Activated T-cell treated with anti-CD3 and anti-CD28 coated beads, Interleukin-2, amount 50 U/mL, for 1 hour (primary cell): Measurements from ENCODE around the gene GRM4.

Source experiments
- DNase-seq: peaks from one replicate; pipeline ENCODE4 v3.0.0-alpha.2; 2020

GRM4 gene

DNA sequence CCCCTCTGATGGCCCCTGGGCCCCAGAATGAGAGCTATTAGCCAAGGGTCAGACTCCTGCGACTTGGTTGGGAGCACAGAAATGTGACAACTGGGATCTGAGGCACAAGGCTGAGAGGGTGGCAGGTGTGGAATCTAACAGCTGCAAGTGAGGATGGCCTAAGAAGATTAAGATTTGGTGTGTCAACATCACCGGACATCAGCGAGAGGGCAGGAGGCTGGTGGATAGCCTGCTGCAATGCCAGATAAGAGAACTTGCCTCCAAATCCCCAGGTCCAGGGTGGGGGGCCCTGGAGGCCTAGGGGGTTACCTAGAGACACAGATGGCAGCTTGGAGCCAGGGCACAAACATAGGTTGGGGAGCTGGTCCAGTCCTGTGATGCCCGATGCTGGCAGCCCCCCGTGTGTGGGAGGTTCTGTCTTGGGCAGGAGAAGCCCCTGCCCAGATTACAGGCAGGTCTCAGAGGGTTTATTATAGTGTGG, 155.8 kb downstream of the GRM4 start:
- DNase-seq, result no peak

DNA sequence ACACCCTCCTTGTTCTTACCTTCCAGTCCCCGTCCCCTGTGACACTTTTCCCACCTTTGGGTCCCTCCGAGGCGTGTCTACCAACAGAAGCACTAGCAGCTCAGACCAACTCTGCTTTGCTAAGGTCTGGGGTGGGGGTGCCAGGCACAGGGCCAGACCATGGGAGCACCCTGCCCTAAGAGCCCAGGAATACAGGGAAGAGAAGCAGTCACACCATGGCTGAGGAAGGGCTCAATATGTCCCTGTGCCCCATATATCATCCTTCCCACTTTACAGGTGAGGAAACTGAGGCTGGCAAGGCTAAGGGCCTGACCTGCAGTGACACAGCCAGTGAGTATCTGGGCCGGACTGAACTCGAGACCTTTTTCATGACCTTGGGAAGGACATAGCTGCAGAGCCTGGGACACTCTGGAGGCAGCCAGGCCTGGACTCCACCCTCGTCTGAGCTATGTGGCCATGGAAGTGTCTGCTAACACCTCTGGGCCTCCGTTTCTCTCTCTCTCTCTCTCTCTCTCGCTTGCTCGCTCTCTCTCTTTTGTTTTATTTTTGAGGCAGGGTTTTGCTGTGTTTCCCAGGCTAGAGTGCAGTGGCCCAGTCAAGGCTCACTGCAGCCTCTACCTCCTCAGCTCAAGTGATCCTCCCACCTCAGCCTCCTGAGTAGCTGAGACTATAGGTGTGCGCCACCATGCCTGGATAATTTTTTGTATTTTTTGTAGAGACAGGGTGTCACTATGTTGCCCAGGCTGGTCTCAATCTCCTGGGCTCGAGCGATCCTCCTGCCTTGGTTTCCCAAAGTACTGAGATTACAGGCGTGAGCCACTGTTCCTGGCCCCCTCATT, 156.7 kb downstream of the GRM4 start:
- no peak for DNase-seq

GRCh38 chr6:33988121-33989015, 157.5 kb downstream of the GRM4 start:
- no peak for DNase-seq

- no peak for DNase-seq
Observed at GRCh38 chr6:33987531-33988021, 158.3 kb downstream of the GRM4 start.

DNA sequence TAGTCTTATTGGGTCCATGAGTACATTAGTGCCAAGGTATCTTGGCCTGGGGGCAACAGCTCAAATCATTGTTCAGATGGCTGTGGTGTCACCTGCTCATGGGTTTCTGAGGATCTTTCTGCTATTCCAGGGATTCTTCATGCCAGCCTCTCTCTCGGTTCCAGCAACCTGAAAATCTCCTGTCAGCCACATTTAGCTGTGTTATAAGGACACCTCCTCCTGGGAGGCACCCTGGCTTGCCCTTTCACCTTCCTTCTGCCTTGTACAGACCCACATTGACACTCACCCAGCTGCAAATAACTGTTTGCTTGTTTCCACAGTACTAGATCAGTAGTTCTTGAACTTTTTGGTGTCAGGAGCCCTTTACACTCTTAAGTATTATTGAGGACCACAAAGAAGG, 159.9 kb downstream of the GRM4 start:
- no peak for DNase-seq

DNA sequence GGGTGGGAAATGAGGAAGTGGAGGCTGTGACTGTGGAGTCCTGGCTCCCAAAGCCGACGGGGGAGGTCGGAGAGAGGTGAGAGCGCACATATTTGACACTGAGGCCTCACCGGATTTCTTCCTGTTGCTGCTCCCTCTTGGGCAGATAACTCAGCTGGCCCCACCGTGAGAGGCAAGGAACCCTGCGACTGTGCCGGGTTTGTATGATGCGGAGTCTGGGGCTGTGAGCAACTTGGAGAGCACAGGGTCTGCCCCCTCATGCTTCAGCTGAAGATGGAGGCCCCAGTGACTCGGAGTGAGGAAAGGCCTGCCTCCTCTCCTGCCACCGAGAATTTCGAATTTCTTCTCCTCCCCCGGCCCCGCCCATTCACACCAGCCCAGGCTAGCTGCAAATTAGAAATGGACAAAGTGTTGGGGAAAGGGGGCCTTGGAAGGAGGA, 160.6 kb downstream of the GRM4 start:
- no peak for DNase-seq

DNA sequence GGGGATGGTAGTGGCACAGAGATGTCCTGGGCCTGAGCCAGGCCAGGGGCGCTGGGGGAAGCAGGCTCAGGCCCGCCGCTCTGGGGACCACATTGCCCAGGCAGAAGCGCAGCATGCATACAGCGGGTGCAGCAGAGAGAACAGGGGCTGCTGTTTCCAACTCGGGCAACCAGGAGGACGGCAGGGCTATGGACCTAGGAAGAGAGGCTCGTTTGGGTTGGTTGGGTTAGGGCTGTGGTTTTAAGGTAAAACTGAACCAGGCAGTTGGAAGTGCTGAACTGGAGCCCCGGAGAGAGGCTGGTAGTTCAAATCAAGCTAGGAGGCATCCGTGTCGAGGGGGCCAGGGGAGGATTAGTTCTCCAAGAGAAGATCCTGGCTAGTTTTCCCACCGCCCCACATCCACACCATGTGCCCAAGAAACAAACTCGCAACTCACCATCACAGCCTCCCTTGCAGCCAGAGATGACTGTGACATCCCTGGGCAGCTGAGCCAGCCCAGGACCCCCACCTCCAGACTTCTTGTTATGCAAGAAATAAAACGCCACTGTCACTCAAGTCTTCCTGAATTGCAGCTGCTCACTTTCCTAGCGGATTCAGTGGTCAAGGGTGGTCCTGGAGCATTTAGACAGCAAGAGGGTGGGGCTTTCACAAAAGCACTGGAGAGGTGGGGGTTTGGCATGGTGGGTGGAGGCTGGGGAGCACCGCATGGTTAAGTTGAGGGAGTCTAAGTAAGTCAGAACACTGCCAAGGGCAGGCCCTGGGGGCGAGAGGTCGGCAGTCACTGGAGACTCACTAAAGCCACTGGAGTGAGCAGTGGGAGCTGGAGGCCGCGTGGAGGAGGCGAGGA, 161.2 kb downstream of the GRM4 start:
- DNase-seq, result no peak

DNA sequence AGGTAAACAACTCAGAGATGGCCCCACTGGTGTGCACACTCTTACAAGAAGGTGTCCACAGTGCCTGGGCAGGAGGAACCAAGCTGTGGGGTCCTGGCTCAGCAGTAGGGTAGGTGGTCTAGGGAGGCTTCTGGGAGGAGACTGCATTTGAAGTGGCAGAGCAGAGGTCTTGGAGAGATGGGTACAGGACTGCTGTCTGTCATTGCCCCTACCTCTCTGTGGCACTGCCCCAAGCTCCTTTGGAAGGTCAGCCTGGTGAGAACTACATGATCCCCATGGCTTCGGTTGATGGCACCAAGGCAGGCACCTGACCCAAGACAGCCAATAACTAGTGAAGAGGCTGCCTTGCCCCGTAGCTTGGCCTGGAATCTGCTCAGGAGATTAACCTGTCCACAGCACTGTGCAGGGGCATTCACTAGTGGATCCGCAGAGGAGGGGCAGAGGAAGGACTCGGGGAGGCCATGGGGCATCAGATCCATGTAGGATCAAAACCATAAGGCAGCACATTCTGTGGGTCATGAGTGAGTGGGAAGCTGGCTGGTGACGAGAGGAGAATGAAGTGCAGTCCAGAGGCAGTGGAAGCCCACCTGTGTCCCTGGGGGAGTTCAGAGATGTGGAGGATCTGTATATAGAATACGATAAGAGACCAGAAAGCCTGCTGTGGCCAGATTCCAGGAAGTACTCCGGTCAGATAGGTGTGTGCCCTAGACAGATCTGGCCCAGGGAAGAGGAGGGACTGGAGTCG, 162.0 kb downstream of the GRM4 start:
- DNase-seq, result no peak

- DNase-seq, result no peak
Observed at GRCh38 chr6:33983109-33983716, 162.7 kb downstream of the GRM4 start.

- DNase-seq, result no peak
Observed at GRCh38 chr6:33981861-33982260, 164.0 kb downstream of the GRM4 start.

DNA sequence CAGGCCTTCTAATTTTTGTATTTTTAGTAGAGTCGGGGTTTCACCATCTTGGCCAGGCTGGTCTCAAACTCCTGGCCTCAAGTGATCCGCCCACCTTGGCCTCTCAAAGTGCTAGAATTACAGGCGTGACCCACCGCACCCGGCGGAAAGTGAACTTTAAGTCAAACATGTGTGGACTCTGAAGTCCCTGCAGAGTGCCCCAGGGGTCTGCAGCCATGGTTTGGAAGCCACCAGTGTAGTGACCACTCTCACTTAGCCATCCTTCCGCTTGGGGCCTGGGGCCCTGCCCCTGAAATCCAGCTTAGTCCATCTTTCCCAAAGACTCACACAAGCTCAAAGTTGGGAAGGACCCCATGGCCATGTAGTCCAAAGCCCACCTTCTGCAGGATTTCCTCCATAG, 164.5 kb downstream of the GRM4 start:
- DNase-seq, result no peak

DNA sequence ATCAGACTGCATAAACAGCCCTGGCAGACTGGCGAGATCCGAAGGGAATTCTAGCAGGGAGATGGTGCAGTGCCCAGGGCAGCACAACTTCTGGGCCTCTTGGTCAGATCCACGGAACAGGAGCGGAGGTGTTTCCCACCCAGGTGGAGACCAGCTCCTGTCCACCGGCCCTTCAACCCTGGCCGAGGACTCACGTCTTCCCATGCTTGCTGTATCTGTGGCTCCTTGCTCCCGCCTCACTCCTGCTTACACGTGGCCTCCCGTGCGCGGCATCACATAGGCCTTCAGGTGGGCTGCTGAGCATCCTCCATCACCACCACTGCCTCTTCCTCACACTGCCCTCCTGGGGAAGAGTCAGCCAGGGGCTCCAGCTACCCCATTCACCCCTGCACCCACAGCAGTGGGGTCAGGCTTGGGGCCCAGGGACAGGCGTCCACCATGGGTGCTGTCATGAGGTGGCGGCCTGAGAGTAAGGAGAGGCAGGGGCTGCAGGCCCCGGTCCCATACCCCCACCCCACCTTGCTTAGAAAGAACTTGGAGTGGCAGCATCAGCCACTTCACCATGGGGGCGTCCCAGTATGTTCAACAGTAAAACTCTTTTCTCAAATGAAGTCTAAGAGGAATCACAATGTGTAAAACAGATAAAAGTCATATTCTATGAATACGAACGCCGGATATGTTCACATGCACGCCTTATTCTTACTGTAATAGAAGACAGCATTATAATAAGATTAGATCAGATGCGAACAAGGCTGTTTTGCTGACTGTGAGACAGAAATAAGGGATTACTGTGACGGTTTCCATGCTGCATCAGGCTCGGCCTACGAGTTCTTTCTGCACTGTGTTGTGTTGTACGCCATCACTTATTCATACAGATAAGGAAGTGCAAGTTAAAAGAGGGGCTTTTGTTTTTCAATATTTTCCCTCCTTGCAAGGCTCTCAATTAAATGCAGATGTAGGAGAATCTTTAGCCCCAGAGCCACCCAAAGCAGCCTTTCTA, 165.4 kb downstream of the GRM4 start:
- no peak for DNase-seq

GRCh38 chr6:33979750-33980149, 166.1 kb downstream of the GRM4 start:
- DNase-seq, result no peak

DNA sequence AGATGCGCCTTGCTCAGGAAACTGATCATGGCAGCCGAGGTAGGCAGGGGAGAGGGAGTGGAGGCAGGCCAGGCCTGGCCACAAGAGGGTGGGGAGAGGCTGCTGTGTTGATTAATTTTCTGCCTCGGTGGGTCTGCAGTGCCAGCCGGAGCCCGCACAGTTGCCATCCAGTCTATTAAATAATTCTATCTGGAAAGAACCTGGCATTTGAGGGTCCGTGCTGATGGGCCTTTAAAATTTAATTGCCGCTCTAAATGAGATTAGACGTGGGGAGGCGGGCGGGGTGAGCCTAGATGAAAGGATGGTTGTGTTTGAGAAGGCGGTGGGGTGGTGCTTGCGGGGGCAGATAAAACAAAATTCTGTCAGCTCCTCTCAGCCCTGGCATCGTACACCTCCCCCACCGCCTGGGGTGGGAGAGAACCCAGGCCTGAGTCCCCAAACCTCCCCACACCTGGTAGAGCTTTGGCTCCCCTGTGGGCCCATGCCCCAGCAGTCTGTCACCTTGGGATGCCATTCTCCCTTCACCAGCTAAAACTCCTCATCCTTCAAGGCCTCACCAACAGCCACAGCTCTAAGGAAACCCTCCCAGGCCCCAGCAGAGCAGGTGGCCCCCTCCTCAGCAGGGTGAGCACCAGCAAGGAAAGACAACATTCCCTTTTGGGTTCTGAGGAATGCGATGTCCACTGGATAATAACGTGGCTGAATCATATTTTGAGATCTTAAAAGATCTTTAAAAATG, 167.3 kb downstream of the GRM4 start:
- no peak for DNase-seq

- DNase-seq, result no peak
Observed at GRCh38 chr6:33977606-33978411, 168.1 kb downstream of the GRM4 start.

GRCh38 chr6:33976437-33977360, 169.2 kb downstream of the GRM4 start:
- no peak for DNase-seq
